HG02571 (cell line): ENCODE measurements around the gene PAFAH1B1.
"Not testable (repeated sequence)": the region's sequence is repeated elsewhere in the genome, so short reads cannot be mapped to it uniquely, and the experiment has no call there.

Experiments
- ATAC-seq: cut with Tn5 transposase; IDR thresholded peaks from one replicate; pipeline ENCODE4 v1.9.1; 2021; ENCODE audit warnings: mild to moderate bottlenecking, moderate library complexity; ENCODE audit not compliant: unreplicated experiment

The PAFAH1B1 gene

GRCh38 chr17:2634361-2634960 lies 41.0 kb downstream of the PAFAH1B1 start:
- ATAC-seq, result no peak

GRCh38 chr17:2635241-2635640 lies 41.8 kb downstream of the PAFAH1B1 start:
- no peak for ATAC-seq

DNA sequence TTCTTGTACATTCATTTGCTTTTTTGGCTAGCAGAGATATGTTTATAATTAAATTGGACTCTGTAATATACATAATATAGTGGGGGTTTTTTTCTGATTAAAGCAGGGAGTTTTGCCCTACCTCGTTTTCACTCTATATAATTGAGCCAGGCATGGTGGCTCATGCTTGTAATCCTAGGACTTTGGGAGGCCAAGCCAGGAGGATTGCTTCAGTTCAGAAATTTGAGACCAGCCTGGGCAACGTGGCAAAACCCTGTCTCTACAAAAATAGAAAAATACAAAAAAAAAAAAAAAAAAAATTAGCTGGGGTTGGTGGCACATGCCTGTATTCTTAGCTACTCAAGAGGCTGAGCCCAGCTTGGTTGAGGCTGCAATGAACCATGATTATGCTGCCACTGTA lies 42.2 kb downstream of the PAFAH1B1 start:
- no peak for ATAC-seq

GRCh38 chr17:2636169-2636930 lies 42.9 kb downstream of the PAFAH1B1 start:
- no peak for ATAC-seq

GRCh38 chr17:2637422-2637821 lies 44.0 kb downstream of the PAFAH1B1 start:
- no peak for ATAC-seq

- no peak for ATAC-seq
Measured at GRCh38 chr17:2644971-2645370, 51.5 kb downstream of the PAFAH1B1 start.

DNA sequence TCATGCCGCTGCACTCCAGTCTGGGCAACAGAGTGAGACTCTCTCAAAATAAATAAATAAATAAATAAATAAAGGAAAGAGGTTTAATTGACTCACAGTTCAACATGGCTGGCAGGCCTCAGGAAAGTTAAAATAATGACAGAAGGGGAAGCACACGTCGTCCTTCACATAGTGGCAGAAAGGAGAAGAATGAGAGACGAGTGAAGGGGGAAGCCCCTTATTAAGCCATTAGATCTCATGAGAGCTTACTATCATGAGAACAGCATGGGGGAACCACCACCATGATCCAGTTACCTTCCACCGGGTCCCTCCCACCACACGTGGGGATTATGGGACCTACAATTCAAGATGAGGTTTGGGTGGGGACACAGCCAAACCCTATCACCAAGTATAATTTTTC lies 54.5 kb downstream of the PAFAH1B1 start:
- no peak for ATAC-seq

DNA sequence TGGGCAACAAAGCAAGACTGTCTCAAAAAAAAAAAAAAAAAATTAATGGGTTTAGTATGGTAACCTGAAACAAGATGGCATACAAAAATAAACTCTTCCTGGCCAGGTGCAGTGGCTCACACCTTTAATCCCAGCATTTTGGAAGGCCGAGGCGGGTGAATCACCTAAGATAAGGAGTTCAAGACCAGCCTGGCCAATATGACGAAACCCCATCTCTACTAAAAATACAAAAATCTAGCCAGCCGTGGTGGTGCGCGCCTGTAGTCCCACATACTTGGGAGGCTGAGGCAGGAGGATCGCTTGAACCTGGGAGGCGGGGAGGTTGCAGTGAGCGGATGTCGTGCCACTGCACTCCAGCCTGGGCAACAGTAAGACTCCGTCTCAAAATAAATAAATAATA lies 55.7 kb downstream of the PAFAH1B1 start:
- no peak for ATAC-seq

- not testable (repeated sequence) for ATAC-seq
Measured at GRCh38 chr17:2652911-2653310, 59.5 kb downstream of the PAFAH1B1 start.

DNA sequence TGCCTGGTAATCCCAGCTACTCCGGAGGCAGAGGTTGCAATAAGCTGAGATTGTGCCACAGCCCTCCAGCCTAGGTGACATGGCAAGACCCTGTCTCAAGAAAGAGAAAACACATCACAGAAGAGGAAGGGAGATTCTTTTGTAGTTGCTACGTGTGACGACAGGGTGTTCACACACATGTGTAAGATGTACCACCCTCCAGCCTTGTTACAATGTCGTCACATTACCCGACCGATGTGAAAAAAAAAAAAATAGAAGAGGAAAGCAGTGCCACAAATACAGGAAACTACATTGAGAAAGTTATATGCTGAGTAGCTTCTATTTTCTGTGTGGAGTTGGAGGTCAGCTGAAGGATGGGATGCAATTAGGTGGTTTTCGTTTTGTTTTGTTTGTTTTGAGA lies 62.1 kb downstream of the PAFAH1B1 start:
- ATAC-seq, result no peak

DNA sequence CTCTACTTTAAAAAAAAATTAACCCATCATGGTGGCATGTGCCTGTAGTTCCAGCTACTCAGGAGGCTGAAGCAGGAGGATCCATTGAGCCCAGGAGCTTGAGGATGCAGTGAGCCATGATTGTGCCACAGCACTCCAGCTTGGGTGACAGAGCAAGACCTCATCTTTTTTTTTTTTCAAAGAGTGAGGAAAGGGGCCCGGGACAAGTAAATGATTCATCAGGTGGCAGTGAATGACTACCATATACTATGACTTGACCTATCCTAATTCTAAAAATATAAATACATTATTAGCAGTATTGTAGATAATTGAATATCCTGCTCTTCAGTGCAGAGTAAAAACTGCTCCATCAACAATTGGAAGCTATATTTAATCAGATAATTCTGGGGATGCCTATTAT lies 62.8 kb downstream of the PAFAH1B1 start:
- no peak for ATAC-seq

- not testable (repeated sequence) for ATAC-seq
Measured at GRCh38 chr17:2659337-2659736, 65.9 kb downstream of the PAFAH1B1 start.

DNA sequence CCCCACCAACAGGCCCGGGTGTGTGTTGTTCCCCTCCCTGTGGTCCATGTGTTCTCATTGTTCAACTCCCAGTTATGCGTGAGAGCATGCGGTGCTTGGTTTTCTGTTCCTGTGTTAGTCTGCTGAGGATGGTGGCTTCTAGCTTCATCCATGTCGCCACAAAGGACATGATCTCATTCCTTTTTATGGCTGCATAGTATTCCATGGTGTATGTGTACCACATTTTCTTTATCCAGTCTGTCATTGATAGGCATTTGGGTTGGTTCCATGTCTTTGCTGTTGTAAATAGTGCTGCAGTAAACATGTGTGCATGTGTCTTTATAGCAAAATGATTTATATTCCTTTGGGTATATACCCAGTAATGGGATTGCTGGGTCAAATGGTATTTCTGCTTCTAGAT lies 67.0 kb downstream of the PAFAH1B1 start:
- ATAC-seq, result not testable (repeated sequence)

GRCh38 chr17:2672026-2672425 lies 78.6 kb downstream of the PAFAH1B1 start:
- no peak for ATAC-seq

DNA sequence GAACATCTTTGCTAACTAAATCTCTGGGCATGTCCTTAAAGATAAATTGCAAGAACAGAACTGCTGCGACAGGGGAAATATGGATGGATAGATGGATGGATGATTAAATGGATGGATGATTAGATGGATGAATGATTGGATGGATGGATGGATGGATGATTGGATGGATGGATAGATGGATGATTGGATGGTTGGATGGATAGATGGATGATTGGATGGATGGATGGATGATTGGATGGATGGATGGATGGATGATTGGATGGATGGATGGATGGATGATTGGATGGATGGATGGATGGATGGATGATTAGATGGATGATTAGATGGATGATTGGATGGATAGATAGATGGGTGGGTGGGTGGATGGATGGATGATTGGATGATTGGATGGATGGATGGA lies 85.8 kb downstream of the PAFAH1B1 start:
- ATAC-seq, result not testable (repeated sequence)

DNA sequence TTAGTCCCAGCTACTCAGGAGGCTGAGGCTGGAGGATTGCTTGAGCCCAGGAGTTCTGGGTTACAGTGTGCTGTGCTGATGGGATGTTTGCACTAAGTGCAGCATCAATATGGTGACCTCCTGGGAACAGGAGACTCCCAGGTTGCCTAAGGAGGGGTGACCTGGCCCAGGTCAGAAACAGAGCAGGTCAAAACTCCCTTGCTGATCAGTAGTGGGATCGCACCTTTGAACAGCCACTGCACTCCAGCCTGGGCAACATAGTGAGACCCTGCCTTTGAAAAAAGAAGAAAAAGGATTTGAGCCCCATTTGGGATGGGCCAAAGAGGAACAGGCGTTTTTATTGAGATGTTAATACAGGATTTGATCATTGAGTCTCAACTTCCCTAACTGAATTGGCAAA lies 87.5 kb downstream of the PAFAH1B1 start:
- ATAC-seq, result no peak

DNA sequence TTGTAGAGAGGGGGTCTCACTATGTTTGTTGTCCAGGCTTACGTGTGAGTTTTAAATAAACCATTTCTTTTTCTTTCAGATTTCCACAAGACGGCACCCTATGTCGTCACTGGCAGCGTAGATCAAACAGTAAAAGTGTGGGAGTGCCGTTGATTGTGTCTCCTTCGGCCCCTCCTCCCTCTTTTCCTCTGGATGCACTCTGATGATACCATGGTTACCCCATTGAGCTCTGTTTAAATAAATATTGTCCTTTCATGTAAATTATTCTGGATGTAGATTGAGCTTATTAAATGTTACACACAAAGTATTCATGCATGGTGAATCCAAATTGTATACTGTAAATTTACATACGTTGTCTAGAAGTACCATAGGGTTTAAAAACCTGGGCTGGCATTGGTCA lies 88.2 kb downstream of the PAFAH1B1 start:
- ATAC-seq, result no peak

DNA sequence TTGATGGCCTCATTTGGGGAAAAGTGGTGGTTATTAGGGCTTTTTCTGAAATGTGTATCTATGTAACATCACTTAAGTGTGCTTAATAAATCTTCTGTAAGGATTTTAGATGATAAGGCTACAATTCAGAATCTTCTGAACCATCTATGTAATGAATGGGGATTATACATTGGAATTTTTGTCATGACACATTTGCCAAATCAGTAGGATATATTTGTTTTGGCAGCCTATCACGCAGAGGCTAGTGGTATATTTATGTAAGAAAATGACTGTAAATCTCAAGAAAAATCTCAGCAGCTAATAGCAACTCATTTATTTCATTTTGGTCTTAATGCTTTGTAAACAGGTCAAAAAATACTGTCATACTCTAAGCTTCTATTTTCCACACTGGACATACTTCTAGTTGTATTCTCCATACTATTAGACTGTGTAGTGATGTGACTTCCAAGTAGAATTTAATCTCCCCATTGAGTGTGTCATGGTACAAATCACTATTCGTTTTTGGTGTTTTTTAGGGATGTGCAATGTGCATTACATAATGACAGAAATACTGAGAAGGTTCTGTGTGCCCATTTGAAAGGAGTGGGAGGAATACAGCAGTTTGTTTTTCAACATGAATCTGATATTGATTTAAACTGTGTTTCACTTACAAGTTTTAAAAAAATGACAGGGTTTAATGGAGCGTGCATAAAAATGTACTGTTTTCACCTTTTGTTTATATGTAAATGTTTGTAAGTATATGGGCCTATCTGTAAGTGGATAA lies 88.9 kb downstream of the PAFAH1B1 start:
- ATAC-seq, result no peak

- no peak for ATAC-seq
Measured at GRCh38 chr17:2683912-2684311, 90.5 kb downstream of the PAFAH1B1 start.

DNA sequence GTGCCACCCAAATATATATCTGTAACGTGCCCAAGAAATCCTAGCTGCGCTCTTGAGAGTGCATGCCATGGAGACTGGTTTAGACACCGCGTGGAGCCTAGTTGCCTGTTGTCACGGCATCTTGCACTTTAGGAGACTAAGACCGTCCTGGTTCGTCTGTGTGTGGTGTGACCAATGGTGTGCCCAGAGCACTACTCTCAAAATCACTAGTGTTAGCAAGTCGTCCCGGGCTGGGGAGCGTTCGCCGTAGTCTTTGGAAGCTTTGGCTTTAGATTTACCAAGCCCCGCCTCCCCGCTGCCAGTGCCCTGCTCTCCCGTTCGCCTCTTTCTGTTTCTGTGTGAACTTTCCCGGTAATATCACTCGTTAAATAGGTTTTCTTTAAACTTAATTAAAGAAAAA lies 91.1 kb downstream of the PAFAH1B1 start:
- ATAC-seq, result no peak

DNA sequence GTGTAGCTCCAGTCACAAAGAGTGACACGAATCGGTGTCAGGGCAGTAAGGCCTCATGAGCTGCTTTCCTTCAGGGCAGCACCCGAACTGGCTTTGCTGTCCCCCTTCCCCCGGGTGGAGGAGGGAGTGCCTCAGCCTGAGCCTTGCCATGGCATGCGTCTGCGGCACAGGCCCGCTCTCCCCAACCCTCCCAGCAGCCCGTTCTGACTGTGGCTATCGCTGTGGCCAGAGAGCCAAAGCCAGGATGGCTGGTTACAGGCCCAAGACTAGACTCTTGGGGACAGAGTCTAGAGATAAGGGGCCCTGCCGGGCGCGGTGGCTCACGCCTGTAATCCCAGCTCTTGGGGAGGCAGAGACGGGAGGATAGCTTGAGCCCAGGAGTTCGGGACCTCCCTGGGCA lies 92.2 kb downstream of the PAFAH1B1 start:
- no peak for ATAC-seq

DNA sequence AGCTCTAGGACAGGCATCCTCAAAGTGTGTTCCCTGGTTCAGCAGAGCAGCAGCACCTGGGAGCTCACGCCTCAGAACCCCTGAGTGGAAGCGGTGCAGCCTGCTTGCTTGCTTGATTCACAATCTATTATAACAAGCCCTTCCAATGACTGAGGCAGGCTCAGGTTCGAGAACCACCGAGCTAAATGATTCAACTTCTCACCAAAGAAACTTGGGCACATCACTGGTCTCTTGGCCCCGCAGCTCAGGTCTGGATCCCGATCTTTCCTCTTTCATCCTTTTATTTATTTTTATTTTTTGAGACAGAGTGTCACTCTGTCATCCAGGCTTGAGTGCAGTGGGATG lies 93.6 kb downstream of the PAFAH1B1 start:
- ATAC-seq, result no peak
